ENCODE measurements around the gene FAM20C. TPM values are rescaled to one million over a fixed set of nuclear protein-coding genes. Genes with fewer than 3 reads are reported as not detected.

FAM20C gene
- total and polyA plus RNA-seq, 2 of the 8 experiments (the other 6 are each of a cell fraction or from before 2014, with no cell fraction given), result 9.5 to 34.8 TPM

DNA sequence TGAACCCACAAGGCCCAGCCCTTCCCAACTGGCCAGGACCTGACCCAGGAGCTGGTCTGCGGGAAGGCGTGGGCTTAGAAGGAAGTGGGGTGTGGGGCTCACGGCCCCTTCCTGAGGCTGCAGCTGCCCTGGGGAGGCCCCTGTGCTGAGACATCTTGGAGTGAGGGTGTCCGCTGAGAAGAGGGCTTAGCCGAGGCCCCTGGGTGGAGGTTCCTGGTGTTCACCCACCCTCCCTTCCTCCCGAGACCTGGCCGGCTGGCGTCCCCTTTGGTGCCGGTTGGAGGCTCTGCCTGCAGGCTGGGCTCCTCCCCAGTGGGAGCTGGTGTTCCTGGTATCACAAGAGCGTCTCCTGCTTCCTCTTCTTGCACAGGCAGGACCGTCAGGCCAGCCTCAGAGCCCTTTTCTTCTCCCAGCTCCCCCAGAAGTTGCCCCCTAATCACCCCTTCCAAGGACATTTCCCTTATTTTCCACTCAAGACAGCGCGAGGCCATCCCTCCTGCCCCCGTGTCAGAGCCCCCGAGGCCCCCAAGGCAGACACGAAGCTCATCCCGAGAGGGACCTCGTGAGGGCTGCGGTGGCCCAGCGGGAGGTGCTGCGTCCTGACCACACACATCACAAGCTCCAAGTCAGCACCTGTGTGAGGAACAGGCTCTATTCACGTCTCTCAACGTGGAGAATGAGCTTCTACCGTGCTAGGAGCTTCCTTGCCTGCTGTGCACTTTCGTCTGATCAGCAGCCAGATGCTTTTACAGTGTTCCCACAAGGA is 25.1 kb upstream of the FAM20C start (continued):
- TF ChIP-seq ZNF274 (IDR thresholded peaks at IDR 0.05; ENCODE audit: borderline replicate concordance, extremely low read depth, low read length), result no peak
- no peak for TF ChIP-seq RXRA (IDR thresholded peaks at IDR 0.05; ENCODE audit: insufficient read depth, low read depth, low read length)
- TF ChIP-seq HDAC6 (IDR thresholded peaks at IDR 0.05; ENCODE audit: low read depth, low read length), result no peak
